Stimulated activated CD4-positive, alpha-beta T cell treated with anti-CD3 and anti-CD28 coated beads, Interleukin-4, amount 100 ng/mL, for 4 hours (primary cell): ENCODE data around the gene CERS6.

Source experiments
- DNase-seq, 2 experiments: peaks; one replicate each; pipeline ENCODE4 v3.0.0-alpha.2; 2020

Gene CERS6

DNA sequence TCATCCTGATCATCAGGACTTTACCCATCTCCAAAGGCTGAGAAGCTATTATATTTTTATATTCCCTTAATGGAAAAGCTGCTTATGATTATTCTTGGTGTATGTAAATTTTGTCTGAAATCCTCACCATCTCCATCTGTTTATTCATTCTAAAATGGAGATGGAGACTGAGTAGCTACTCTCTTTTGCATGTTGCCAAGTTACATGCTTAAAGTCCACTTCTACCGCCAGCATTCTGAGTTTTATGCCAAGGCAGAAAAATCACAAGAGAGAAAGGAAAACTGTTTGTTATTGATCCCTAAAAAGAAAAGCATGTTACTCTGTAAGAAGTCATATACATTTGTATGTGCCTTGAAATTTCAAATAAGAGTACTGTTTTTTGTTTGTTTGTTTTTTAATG is 252.0 kb downstream of the CERS6 start:
- no peak for DNase-seq

DNA sequence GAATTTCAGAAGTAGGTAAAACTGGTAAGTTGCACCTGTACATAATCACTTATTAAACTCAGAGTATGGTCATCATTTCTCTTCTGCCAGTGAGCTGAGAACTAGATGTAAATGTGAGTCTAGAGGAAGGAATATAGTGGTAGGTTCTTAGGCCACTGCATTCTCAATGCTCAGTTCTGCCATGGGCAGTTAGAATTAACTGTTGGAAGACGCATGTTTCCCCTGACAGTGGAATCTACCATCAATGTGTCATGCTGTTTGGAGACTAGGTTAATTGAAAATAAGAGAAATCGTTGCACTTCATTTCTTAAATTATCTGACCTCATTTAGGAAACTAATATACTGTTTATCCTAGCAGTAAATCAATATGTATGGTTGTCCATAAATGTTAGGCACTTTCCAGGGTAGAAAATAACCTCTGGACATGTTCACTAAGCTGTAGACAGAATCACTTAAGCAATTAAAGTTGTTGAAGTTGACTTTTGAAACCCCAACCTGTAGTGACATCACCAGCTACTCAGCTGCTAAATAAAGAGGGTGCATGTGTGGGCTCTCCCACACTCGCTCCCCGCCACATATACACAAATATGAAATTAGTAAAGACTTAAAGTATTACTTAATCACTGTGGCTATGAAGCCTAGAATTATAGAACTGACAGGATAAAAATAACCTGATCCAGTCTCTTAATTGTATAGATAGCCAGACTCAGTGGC is 254.8 kb downstream of the CERS6 start:
- DNase-seq, result no peak

DNA sequence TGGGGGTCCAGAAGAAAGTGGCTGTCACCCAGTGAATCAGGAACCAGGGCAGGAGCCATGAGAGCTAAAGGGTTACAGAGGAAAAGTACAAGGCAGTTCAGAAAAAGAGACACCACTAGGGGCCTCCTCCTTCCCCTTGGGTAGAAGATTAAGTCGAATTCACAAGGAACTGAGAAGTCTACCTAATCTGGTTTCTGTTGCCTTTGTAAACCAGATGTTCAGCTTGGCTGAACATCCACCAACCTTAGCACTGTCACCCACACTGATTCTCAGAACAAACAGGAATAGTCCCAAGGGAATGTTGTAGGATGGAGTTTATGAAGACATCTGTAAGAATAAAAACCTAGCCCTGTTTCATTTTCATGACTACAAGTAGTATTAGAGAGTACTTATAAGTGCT is 256.0 kb downstream of the CERS6 start:
- DNase-seq, result no peak

DNA sequence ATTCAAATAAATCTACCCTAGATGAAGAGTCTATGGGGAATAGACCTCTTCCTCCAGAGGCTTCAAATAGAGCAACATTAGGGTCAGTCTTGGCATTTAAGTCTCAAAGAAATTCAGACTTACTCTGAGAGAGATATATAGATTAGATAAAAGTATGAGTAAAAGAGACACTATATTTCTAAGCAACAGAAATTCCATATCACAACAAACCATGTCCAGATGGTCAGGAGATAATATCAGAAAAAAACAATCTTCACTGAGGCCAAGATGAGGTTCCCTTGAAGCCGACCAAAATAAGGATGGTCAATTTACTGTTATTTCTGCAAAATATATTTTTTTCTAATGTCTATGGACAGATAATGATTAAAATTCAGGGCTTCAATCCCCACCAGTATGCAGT is 257.3 kb downstream of the CERS6 start:
- DNase-seq, result no peak

DNA sequence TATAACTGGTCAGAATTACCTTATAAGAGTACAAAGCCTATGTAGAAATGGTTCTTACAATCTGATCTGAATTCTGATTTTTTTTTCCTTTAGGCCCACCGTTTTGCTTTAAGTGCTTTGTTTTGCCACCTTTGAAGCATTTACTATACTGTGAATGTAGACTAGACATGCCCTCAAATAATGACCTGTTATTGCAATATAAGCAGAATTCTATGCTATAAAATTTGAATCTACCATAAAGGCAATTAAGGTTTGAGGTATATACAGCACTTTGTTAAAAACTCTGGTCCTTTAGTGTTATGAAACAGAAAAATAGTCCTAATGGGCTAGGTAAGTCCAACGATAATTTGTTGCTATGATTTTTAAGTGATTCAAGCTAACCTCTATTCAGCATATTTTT is 259.8 kb downstream of the CERS6 start:
- DNase-seq, result no peak

DNA sequence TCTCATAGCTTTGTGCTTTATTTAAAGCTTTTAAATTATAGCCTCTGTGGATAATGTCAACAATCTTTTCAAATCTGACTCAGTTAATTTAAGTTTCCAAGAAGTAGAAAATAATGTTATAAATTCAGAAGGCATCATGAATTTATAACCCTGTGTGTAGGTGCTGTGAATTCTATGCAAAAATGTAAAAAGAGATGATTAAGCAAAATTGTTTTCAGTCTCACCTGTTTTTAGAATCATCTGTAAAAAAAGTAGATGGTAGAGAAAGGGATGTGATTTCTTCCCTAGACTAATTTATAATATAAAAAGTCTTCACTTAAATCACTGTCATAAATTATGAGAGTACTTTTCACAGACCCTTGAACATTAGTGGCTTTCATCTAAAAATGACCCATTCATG is 260.8 kb downstream of the CERS6 start:
- no peak for DNase-seq

DNA sequence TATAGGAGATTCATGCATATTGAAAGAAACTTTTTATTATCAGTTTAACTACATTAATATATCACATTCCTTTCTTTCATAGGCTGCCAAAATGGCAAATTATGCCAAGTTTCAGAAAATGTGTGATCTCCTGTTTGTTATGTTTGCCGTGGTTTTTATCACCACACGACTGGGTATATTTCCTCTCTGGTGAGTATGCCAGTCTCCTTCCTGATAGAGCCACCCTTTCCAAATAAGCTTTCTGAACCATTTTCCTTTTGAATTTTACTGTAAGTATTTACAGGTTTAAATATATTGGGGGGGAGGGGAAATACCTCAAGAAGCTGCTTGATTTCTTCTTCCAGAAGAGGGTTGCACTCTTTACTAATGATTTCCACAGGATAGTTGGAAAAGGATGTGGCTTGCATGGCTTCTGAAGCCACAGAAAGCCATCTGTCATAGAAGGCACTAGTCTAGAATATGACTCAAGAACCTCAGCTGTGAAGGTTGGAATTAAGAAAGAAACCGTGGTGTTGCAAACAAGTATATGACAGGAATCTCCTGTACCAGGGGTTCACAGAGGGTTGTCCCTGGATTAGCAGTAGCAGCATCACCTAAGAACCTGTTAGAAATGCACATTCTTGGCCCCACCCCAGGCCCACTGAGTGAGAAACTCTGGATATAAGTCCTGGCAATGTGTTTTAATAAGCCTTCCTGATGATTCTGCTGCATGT is 261.9 kb downstream of the CERS6 start:
- no peak for DNase-seq

DNA sequence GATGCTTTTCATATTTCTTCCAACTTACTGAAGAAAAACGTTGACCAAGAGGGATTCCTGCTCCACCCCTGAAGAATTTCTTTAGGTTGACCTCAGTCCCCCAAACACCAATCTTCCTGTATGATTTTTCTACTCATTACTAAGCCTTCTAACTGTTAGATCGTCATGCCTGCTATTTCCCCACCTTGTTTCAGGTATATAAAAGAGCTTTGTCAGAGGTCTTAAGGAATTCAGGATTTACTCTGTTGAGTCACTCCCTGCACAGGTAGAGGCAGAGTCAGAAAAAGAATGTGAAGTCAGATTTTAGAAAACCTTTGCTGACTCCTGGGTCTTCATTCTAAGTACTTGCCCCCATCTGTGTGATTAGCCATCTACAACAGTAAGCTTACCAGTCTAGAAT is 262.6 kb downstream of the CERS6 start:
- DNase-seq, result no peak

DNA sequence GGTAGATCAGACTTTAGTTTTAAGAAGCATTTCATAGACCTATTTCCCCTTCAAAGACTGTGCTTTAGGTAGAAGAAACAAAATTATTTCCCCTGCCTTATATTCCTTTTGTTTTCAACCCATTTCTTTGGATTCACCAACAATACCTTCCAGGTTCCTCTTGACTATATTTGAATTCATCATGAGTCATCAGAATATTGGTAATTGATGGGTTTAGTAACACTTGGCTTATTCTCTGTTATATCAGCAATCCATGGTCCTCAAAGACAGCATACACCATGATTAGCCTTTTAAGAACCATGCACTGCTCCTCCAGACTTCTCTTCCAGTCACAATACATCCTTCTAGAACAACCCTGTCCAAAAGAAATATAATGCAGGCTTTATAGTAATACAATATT is 263.4 kb downstream of the CERS6 start:
- no peak for DNase-seq

DNA sequence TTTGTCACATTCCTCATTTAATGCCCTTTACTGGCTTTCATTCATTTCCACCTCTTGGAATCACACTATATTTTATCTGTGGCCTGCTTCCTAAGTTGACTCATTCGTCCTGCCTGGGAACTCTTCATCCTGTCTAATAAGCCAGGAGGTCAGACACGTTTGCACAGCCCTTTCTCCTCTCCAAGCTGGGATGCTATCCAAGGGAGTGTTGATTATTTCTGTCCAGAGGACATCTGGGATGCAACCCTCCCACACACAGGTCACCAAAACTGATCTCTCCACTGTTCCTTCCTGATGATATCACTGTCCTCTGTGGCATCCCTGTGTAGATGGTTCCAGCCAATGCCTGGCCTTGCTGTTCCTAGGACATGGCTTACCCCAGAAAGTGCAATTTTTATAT is 266.5 kb downstream of the CERS6 start:
- DNase-seq, result no peak

DNA sequence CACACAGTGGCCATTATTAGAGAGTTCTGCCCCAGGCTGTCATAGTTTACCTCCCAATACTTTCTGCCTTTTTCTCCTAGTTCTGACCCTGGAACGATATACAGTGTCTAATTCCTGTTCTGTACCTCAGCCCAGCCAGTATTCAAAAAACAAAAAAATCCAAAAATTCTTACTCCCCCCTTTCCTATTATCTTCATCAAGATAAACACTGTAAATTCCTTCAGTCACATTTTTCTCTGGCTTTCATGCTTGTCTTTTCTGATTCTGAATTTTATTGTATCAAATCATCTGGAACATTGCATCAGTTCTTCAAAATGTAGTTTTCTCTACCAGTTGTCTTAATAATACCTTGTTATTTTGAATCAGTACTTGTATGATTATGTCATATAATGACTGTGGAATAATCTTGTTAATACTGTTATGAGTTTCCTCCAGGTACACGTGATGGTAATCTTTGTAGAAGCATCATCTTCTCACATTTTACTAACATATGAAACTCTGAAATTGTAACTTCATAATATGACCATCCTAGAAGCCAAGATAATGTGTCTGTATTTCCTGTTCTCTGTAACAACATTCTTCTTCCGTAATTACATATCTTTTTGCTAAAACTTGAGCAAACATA is 267.3 kb downstream of the CERS6 start:
- DNase-seq, result no peak

DNA sequence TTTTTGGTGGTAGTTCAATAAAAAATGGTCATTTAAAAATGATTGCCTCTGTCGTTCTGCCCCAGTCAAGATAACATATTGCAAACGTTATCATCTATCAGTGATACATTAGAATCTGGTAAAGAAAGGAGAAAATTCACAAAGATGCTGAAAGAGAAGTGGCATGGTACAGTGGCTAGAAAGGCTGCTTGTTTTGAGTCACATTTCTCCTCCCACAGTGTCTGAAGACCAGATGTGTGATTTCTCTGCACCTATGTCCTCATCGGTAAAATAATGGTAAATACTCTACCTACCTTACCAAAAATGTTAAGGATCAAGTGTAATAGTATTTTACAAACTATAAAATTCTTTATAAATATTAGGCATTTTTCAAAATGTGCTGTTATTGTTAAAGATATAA is 270.3 kb downstream of the CERS6 start:
- no peak for DNase-seq

DNA sequence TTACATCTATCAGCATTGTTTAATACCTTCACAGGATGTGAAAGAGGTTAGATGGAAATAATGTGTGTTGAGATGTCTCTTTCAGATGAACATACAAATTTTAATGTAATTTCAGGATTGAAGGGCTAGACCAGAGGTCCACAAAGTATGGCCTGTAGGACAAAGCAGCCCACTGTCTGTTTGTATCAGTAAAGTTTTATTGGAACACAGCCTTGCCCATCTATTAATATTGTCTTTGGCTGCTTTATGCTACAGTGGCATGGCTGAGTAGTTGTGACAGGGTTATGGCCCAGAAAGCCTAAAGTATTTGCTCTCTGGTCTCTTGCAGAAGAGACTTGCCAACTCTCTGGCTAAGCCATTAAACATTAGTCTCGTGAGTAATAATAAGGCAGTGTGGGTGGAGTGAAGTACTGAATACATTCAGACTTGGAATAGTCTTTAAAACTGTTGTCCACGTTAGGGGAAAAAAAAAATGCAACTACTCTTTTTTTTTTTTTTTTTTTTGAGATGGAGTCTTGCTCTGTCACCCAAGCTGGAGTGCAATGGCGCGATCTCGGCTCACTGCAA is 271.9 kb downstream of the CERS6 start:
- no peak for DNase-seq

DNA sequence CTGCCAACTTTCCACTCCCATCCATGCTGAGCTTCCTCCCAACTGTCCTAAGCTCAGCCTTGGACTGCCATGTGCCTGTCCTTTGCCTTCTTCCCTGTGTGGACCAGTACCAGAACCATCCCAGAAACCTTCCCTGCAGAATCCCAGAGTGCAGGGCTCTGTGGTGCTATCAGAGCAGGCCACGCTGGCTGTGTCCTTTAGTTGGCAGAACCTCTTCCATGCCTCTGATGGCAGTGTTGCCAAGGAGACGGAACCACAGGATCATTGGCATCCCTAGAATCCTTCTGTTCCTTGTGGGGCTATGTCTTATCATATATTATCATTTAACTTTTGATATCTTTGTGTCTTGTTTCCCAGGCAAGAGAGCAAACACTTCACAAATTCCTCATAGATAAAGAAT is 273.4 kb downstream of the CERS6 start:
- DNase-seq, result no peak

DNA sequence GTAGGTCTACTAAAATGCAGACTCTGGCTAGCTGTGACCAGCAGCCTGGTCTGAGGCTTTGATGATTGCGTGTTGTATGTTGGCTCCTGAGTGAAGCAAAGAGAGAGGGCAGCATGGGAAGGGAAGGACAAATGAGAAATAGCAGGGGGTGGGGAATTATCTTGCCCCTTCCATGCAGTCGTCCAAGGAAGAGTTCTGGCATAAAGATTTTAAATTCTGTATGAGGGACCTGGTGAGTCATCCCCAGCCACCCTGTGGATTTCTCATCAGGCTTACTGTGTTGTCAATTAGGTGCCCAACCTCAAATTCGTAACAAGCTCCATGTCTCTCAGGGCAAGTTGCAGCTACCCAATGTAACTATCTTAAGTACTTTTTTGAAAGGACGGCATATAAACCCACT is 274.3 kb downstream of the CERS6 start:
- DNase-seq, result no peak

DNA sequence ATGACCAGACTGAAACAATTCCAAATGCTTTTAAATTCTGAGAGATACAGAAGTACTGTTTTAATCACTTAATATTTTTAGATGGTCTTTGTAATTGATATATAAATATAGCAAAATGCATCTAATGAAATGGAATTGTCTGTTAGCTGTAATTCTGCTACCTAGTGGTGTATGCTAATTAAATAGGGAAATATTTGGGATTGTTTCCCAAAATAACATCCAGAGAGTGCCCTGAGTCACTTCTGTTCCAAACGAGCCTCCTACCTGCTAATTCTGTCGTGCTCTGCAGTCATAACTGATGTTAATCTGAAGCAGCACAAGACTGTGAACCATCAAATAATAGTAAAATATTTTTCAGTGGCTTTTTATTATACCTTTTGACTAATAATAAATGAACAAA is 274.9 kb downstream of the CERS6 start:
- no peak for DNase-seq

DNA sequence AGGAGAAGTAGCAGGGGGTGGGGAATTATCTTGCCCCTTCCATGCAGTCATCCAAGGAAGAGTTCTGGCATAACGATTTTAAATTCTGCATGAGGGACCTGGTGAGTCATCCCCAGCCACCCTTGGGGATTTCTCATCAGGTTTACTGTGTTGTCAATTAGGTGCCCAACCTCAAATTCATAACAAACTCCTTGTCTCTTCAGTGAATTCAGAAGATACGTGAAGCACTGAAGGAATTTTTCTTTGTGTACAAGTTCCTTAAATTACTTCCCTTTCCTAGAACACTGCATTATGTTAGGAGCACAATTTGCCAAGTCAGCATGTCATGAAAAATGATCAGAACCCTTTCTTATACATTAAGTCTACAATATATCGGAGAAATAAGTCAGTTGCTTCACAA is 275.5 kb downstream of the CERS6 start:
- no peak for DNase-seq

DNA sequence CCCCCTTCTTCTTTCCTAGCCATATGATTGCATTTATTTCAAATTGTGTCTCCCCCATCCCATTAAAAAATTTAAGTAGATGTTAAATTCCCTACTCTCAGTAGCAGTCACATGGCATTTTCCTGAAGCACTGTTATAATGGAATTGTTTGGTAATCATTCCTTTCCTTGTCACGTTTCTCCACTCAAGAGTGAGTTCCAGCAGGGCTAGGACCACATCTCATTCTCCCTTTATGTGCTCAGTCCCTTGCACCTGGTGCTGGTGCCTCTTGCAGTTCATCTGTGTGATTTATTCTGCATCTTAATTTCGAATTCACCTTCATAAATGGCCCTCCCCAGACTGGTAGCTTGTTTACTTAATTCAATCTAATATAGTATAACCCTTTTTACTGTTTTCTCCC is 276.0 kb downstream of the CERS6 start:
- DNase-seq, result no peak

DNA sequence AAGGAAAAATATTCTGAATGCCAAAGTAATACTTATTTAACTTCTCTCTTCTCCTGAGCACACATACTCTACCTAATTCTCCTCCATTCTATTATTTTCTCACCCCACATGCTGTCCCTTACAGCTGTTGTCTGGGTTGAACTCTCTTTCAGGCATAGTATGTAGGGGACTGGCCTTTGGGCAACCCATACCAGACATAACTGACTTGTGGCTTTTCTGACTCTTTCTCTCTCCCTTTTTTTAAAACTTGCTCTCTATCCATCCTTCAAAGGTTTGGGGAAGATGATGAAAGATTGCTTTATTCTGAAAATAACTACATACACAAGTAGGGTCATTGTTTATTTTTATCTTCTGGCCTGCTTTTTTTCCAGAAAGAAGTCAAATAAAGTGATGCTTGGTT is 276.4 kb downstream of the CERS6 start:
- no peak for DNase-seq

DNA sequence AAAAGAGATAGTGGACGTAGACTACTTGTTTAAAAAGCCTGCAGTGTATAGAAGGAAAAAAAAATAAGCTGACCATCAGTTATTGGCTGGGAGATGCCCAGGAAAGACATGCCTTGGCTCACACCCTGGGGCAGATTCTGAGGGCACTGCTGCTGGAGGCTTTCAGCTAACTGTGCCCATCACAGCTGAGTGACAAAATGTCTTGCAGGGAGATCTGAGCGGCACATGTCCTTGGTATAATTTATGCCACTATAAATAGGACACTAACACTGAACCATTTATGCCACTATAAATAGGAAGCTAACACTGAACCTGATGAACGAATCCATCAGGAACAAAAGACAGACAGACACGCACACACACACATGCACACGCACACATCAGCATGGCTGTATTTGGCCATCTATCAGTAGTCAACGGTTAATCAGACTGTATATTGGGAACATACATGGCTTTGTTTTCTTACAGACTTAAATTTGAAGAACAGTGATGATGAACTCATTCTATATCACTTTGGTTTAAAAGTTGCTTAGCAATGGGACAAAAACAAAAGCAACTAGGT is 278.2 kb downstream of the CERS6 start:
- DNase-seq, result no peak

DNA sequence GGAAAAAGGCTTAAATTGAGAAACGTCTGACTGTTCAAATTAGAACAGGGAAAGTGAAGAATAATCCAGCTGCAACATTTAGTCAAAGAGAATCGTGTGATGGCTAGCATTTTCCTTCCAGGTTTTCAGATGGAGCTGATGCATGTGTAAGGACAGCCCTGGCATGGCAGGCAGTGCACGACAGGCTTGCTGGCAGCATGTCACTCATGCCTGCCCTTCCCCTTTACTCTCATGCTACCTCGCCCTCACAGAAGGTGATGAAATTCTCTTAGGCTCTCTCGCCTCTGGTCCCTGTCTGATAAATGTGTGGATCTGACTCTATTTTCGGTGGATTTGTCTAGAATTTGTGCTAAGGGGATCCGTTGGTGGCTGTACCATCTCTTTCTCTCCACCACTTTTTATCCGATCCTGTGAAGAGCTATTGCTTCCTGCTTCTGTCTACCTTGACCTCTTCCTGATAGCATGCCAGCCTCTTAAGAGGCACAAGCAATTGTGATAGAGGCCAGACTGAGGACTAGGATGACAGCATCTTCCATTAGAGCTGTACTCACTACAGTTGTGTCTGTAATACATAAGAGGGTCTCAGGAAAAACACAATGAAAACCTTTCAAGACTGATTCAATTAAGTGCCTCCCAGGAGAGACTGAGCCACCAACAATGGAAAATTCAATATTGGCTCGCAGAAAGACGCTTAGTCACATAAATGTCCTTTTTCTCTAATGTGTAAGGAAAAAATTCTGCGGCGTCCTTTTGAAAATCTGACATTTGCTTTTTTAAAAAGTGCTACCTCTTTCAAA is 280.8 kb downstream of the CERS6 start:
- DNase-seq, result no peak

DNA sequence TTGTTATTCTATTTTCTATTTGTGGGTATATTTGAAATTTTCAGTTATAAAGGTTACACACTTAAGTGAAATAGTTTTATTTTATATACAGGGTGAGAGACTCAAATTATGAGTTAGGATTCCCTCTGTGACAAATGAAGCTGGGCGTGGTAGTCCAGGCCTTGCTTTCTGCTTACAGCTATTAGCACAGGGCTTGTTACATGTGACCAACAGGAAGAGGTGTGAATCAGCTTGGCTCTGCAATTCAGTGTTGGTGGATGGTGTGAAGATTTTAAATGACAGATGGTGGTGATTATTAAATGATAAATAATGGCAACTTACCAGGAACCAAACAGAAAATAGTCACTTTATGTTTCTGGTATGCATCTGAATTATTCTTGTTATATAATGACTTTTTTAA is 282.0 kb downstream of the CERS6 start:
- DNase-seq, result no peak

DNA sequence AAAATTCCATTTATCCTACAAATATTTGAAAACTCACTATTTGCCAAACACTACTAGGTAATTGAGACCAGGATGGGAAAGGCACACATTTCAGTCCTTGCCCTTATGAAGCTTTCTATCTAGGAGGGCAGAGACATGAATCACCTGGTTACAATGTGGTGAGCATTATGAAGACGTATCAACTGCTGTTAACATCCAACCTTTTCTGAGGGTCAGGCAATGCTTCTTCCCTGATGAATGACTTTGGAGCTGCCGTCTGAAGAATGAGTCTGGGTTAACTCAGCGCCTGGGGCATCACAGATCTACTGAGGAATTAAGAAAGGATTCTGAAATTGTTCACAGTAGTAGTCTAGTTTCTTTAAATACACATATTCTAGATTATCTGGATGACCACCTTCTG is 284.3 kb downstream of the CERS6 start:
- no peak for DNase-seq
